Measurements from ENCODE around the gene AIFM3.
"Not testable (repeated sequence)": the region's sequence is repeated elsewhere in the genome, so short reads cannot be mapped to it uniquely, and the experiment has no call there.

AIFM3 gene

DNA sequence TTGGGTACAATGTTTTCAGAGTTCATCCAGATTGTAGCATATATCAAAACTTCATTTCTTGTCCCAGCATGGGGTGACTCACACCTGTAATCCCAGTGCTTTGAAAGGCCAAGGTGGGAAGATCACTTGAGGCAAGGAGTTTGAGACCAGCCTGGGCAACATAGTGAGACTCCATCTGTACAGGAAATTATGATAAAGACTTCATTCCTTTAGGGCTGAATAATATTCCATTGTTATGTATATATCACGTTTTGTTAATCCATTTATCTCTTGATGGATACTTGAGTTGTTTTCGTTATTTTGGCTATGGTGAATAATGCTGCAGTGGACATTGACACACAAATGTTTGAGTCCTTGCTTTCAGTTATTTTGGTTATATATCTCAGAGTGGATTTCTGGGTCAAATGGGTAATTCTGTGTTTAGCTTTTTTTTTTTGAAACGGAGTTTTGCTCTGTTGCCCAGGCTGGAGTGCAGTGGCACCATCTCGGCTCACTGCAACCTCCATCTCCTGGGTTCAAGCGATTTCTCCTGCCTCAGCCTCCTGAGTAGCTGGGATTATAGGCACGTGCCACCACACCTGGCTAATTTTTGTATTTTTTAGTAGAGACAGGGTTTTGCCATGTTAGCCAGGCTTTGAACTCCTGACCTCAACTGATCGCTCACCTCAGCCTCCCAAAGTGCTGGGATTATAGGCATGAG is 24.7 kb upstream of the AIFM3 start:
- DNase-seq (ENCODE audit: low spot score), result not testable (repeated sequence)

DNA sequence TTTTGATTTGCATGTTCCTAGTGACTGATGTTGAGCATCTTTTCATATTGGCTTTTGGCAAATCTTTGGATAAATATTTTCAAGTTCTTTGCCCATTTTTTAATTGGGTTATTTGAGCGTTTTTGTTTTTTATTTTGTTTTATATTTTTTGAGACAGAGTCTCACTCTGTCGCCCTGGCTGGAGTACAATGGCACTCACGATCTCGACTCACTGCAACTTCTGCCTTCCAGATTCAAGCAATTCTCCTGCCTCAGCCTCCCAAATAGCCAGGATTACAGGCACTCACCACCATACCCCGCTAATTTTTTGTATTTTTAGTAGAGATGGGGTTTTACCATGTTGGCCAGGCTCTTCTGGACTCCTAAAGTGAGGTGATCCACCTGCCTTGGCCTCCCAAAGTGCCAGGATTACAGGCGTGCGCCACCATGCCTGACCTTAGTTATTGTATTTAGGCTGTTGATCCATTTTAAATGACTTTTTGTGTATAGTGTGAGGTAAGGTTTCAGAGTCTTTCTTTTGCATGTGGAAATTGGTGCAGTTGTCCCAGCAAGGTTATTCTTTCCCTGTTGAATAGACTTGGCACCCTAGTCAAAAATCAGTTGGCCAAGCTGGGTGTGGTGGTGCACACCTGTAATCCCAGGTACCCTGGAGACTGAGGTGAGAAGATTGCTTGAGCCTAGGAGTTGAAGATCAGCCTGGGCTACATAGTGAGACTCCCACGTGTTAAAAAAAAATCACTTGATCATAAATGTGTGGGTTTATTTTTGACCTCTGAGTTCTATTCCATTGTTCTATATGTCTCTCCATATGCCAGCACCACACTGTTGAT is 23.7 kb upstream of the AIFM3 start:
- DNase-seq (ENCODE audit: low spot score), result no peak

DNA sequence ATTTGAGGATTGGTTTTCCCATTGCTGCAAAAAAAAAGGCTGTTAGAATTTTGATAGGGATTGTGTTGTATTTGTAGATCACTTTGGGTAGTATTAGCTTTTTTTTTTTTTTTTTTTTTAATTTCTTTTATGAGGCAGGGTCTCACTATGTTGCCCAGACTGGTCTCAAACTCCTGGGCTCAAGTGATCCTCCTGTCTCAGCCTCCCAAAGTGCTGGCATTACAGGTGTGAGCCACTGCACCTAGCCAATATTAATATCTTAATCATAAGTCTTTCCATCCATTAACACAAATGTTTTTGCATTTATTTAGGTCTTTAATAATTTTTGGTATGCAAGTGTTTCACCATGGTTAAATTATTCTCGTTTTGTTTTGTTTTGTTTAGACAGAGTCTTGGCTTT is 23.0 kb upstream of the AIFM3 start:
- DNase-seq (ENCODE audit: low spot score), result no peak

DNA sequence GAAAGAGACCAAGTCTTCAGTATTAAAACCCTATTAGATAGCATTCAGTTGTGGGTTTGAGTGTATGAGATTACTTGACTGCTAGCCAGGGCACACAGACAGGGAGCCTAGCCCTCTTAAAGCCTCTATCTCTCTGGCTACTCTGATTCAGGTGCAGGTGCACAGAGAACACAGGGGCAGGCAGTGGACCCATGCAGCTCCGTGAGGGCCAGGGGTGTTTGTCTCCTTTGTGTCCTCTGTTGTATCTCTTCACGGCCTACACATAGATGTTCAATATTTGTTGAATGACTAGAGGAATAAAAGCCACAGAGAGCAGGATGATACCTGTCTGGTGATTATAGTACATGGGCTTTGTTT is 21.5 kb upstream of the AIFM3 start:
- no peak for DNase-seq (ENCODE audit: low spot score)

DNA sequence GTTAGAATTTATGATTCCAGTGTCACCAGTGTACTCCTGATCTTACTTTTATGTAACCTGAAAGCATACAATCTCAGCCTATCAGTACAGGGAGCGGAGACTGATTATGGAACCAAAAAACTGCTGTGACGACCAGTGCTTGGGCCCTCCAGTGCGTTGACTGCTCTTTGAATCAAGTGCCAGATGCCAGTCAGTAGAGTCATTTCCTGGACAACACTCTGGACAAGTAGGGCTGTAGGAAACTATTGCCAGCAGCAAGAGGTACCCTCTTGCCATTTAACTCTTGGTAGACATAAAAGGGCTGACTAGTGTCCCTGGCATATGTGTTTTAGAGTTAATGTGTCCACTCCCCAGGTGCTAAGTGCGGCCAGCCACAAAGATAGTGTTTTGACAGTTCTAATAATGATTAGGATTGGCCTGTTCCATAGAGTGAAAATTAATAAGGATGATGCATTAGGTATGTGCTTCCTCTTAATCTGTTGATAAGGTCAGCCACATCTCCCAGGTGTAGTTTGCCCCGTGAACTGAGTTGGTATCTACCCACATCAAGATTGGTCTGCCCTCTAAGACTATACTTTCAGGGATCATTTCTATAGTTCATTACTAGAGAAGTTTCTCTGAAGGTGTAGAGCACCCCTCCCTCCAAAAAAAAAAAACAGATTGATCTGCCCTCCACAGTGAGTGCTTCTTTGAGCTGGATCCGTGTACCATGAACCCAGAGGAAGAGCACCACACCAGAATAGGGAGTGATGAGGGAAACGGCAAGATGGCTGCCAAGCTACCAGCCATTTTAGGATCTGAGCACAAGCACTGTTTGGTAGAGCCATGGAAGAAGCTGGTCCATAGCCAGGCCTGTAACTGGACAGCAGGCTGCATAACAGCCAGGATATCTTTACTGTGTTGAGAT is 20.7 kb upstream of the AIFM3 start:
- no peak for DNase-seq (ENCODE audit: low spot score)

DNA sequence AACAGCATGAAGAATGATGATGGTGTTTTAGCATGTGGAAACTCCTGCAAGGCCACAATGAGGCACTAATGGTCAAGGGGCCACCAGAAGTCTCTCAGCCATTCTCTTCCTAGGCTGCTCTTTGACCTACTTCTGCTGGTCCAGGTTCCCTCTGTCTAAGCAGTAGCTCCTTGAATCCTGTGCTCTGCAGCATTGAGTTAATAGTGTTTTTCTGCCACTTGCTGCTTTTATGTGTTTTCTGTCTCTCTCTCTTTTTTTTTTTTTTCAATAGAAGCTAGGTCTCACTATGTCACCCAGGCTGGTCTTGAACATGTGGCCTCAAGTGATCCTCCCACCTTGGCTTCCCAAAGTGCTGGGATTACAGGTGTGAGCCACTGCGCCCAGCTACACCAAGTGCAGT is 20.1 kb upstream of the AIFM3 start:
- DNase-seq (ENCODE audit: low spot score), result no peak

DNA sequence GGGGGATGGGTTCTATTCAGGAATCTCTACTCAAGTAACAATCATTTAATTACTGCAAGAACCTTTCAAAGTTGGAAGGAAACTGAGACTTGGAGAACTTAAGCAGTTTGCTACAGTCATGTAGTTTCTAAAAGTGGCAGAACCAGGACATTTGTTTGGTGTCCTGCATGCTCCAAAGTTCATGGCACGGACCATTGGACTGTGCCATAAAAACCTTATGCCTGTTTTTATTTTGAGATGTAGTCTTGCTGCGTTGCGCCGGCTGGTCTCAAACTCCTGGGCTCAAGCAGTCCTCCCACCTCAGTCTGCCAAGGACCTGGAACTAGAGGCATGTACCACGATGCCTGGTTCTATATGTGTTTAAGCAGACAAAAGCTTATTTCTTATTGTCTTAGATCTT is 18.6 kb upstream of the AIFM3 start:
- DNase-seq (ENCODE audit: low spot score), result no peak

DNA sequence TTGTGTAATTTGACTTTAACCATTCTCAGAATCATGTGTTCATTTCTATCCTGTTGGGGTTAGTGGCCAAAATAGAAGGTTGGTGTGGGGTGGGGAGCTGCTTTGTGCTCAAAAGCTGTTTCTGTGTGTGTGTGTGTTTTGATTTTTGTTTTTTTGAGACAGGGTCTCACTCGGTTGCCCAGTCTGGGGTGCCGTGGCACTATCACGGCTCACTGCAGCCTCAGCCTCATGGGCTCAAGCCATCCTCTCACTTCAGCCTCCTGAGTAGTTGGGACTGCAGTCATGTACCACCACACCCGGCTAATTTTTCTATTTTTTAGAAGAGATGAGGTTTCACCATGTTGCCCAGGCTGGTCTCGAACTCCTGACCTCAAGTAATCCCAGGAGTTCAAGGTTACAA is 18.1 kb upstream of the AIFM3 start:
- DNase-seq (ENCODE audit: low spot score), result no peak

DNA sequence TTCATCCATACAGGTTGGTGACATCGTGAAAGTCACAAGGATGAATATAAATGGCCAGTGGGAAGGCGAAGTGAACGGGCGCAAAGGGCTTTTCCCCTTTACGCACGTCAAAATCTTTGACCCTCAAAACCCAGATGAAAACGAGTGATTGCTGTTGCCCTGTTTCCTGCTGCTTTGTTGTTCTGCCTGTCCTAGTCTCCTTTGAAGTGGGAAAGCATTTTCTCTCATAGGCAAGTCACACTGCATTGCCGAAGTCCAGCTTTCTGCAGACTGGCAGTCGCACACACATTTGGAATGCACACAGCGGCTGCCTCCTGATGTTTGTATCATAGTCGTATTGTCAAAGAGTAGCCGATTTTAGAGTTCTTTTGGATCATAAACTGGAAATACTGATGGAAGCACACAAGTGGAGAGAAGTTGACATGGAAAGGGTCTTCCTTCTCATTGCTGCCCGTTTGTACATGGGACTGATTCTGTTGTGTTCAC is 17.3 kb upstream of the AIFM3 start:
- no peak for DNase-seq (ENCODE audit: low spot score)

DNA sequence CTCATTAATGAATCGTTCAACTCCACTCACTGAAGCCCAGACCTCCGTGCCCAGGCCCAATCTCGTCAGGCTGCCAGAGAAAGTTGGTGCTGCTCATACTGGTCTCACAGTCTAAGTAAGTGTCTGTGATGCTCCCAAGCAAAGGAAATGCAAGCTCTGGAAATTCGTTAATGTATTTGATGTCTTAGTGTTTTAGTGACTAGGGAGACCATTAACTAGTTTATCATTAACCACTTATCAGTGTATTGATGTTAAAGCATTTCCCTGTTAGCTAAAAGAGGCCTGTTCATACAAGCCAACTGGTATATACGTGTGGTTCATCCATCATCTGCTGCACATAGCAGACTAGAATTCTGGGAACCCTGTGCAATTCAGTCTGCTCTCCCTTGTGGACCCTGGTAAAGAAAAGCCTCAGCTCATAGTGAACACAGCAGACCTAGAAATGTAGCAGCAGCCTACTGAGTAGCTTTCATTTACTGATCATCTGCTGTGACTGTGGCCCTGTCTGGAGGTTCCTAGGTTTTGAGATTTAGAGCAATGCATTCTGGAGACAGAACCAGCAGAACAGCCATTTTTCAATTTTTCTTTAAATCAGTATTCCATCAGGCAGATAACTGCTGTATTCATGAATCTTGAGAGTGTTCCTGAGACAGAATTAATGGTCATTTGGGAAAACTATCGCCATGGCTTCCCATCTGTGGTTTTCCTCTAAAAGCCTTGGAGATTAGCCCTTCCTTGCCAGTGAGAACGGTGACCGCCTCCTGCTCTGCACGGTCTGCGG is 15.7 kb upstream of the AIFM3 start:
- no peak for DNase-seq (ENCODE audit: low spot score)

DNA sequence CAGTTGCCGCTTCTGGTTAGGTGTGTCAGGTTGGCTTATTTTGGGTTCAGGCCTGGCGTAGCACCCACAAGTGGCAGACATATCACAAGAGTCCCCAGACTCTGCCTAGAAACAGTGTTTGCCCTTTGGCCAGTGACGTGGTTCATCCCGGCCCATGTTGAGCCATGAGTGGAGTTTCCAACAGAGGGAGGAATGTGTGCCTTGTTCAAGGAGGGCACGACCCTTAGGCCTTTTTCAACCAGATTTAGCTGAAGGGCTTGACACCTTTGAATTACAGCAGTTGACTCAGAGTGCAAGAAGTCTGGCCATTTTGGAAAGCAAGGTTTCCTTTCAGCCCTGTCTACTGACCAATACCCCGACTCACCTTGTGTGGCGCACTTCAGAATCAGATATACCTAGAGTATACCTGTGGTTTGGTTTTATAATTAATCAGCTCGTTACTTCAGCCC is 15.1 kb upstream of the AIFM3 start:
- no peak for DNase-seq (ENCODE audit: low spot score)

DNA sequence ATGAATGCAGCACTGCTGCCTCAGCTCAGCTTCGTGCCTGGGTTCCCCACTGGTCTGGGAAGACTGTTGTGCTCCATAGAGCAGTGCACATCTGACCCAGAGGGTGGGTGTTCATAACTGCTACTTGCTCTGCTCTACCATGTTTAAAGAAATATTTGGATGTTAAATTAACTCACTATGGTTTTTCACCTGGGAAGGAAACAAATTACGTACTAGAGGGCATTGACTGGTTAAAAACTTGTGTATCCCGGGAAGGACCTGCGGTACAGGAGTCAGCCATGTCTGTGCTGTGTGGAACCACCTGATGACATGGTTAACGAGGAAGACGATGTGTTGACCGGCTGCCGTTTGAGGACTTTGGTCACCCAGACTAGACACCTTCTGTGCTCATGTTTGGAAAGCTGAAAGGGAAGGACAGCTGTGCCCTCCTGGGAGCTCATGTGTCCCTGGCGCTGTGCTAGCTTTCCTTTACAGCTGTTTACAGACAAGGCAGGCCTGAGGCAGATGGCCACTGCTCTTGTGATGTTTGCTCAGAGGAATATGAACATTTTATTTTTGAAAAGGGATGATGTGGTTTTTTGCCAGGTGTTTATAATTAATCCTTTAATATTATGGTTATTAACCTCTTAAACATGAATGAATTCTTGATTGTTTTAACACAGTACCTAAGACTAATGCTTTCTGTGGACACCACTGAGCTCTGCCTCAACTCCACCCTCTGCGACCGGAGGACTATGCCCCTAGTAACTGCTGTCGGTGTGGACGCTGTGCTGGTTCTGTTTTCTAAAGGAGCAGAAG is 14.3 kb upstream of the AIFM3 start:
- no peak for DNase-seq (ENCODE audit: low spot score)

DNA sequence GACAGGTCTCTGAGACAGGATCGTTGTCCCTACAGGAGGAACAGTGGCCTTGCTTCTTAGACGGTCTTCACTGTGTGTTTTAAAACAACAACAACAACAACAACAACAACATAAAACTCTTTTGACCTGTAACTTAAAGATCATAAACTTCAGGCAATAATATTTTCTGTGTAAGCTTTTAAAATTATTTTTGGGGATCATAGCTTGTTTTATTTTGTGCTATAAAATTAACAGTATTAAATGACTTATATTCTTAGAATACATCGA is 13.8 kb upstream of the AIFM3 start:
- DNase-seq (ENCODE audit: low spot score), result no peak

DNA sequence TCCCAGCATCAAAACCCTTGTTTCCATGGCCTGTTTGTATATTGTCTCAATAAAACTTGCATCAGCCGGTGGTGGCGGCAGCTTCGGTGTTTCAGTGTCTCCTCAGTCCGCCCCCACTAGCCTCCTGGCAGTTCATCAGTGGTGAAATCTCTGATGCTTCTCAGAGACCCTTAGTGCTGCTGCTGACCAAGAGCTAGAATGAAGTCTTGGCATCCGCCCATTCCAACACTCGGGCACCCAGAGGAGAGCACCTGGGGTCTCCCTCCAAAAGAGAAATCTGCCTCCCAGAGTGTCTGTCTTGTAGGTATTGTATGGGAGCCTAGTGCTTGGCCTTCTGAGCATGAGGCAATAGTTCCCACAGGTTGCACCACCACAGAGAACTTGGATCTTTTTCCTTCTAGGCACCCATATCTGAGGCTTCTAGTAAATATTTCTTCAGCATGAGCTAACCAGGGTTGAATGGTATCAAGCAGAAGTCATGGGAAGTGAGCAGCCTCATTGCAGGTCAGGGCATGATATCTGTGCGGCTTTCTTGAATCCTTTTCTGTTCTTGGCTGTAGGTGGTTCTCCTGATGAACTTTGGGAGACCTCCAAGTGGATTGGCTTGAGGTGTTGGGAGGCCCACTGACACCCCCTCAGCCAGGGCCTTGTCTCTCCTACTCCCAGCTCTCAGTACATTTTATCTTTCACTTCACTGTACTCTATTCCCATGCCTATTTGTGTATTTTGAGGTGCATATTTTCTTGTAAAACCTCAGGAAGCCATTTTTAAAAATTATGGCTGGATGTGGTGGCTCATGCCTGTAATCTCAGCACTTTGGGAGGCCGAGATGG is 13.2 kb upstream of the AIFM3 start:
- DNase-seq (ENCODE audit: low spot score), result no peak

DNA sequence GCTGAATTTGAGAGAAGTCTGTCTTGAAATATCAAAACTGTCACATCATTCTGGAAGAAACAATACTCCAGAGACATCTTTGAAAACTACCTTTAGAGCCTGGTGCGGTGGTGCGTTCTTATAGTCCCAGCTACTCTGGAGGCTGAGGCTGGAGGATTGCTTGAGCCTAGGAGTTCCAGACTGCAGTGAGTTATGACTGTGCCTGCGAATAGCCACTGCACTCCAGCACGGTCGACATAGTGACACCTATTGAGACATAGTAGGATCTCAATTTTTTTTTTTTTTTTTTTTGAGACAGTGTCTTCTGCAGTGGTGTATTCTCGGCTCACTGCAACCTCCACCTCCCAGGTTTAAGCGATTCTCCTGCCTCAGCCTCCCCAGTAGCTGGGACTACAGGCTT is 11.5 kb upstream of the AIFM3 start:
- no peak for DNase-seq (ENCODE audit: low spot score)

DNA sequence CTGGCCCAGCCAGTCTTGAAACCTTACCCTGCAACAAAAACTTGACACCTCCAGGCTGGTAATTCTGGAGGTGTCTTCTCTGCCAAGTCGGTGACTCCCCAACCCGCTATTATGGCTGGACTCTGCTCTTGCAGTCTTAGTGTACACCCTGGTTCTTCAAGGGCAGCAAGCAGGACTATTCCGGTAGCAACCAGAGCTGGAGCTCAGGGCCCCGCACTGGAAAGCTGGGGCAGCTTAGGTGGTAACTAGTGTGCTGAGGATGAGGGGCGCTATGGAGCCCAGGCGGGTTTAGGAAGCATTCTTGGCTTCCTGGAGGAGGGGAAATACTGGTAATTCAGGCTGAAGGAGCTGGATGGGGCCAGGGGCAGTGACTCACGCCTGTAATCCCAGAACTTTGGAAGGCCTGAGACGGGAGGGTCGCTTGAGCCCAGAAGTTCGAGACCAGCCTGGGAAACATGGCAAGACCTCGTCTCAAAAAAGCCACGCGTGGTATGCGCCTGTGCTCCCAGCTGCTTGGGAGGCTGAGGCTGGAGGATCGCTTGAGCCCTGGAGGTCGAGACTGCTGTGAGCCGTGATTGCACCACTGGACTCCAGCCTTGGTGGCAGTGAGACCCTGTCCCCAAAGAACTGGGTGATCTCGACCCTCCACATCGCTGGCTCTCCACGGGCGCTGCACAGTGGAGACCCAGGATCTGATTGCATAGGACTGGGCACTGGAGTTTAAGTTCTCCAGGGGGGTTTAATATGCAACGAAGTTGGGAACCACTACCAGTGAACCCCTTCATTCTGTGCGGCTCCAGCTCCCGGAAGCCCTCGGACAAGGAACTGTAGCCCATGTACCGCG is 10.6 kb upstream of the AIFM3 start:
- DNase-seq (ENCODE audit: low spot score), result no peak

DNA sequence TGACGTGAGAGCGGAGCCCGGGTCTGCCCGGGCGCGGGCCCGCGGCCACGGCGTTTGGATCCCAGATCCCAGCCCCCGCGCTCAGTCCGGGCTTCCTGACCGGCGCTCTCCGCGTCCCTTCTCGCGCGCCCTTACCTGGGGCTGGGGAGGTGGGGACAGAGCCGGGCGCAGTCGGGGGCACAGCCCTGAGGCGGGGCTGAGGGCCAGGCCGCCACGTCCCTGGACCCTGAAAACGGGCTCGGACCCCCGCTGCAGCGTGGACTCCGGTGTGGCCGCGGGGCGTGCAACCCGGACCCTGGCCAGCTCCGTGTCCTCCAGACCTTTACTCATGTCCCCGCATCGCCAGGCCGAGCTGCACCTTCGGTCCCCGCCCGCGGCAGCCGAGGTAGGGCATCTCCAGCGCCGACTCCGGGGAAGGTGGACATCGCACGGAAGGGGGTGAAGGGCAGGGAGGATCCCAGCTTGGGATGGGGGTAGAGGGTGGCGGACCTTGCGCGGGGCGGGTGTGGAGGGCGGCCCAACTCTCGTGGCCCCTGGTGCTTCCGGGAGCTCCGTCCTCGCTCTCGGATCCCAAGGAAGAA is 9.9 kb upstream of the AIFM3 start:
- no peak for DNase-seq (ENCODE audit: low spot score)

DNA sequence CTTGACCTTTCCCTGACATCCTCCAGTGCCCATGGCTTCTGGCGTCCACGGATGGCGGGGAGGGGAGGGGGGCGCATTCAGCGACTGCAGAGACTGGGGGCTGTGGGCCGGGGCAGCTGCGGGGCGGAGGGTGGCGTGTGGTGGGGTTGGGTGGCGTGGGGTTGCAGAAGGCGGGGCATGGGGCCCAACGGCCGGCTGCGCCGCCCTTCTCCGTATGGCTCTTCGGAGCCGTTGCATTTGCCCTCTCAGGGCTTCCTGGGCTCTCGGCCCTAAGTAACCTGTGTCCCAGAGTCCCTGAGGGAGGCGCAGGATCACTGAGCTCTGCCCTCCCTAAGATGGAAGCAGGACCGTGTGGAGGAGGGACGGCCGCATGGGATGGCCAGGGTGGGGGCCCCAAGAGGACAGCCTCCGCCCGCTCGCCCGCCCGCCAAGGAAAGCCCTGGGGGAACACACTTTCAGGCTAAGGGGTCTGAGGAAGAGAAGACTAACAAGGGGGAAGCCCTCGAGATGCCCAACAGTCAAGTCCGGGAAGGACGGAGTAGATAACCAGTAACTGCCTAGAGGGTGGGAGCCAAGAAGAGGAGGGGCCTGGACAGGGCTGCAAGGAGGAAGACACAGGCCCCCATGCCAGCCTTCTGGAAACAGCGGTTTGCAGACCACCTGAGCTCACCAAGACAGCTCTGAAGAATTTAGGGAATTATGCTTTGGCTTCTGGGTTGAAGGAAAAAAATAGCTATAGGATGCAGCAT is 9.2 kb upstream of the AIFM3 start:
- DNase-seq (ENCODE audit: low spot score), result no peak
